BE2C (cell line): ENCODE data around the gene NEU3.
A peak's percentile ranks its signal among the peaks of the same experiment; 100 is the strongest.

Experiments
- DNase-seq: peaks from one replicate; pipeline ENCODE4 v3.0.0-alpha.2; 2020
- H3K27me3 ChIP-seq: fragments of 250-450 bp; sonication (Bioruptor Pico); 2 replicates; pipeline ENCODE4 v1.5.1; 2020; ENCODE audit warnings: mild to moderate bottlenecking
- H3K36me3 ChIP-seq: fragments of 250-450 bp; sonication (Bioruptor Pico); 2 replicates; pipeline ENCODE4 v1.5.1; 2020; ENCODE audit warnings: mild to moderate bottlenecking
- H3K4me1 ChIP-seq: fragments of 250-450 bp; sonication (Bioruptor Pico); 2 replicates; pipeline ENCODE4 v1.5.1; 2020
- H3K4me3 ChIP-seq: 2 replicates; pipeline ENCODE4 v1.5.1; 2011; ENCODE audit warnings: low read depth, low read length
- H3K9me3 ChIP-seq: fragments of 250-450 bp; sonication (Bioruptor Pico); 2 replicates; pipeline ENCODE4 v1.5.1; 2020
- CTCF ChIP-seq: IDR thresholded peaks from 2 replicates; pipeline ENCODE4 v1.5.1; 2012; ENCODE audit warnings: mild to moderate bottlenecking, low read depth, low read length

Gene NEU3

GRCh38 chr11:74949753-74950137 is 39.0 kb upstream of the NEU3 start:
- no peak for TF ChIP-seq CTCF
- Histone ChIP-seq H3K4me1 (peaks cover 3% of the 10 kb centered on the region), H3K9me3 (no peaks in the 10 kb centered on the region), H3K36me3 (peaks cover 20% of the 10 kb centered on the region), H3K4me3 (peak overlapping the region; percentile 95), H3K27me3 (no peaks in the 10 kb centered on the region)
- DNase-seq, result no peak

DNA sequence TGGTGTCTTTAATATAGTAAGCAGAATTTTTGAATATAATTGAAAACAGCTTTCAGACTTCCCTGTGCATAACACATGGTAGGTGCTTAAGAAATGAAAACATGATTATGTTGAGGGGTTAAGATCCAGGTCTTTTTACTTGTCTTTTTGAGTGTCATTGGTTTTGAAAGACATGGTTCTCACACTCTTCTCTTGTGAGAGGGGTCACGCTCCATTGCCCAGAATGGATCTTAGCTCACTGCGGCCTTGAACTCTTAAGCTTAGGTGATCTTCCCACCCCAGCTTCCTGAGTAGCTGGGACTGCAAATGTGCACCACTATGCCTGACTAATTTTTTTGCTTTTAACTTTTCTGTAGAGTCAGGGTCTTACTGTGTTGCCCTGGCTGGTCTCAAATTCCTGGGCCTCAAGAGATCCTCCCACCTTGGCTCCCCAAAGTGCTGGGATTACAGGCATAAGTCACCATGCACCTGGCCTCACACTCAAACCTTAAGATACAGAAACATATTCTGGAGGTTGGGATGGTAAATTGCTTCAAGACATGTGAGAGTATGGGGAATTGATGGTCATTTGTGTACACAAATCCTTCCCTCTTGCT is 38.3 kb upstream of the NEU3 start:
- Histone ChIP-seq H3K27me3 (no peaks in the 10 kb centered on the region), H3K36me3 (peaks cover 25% of the 10 kb centered on the region), H3K9me3 (no peaks in the 10 kb centered on the region), H3K4me1 (peaks cover 3% of the 10 kb centered on the region), H3K4me3 (peak overlapping the region; percentile 95)
- no peak for DNase-seq
- TF ChIP-seq CTCF, result no peak

DNA sequence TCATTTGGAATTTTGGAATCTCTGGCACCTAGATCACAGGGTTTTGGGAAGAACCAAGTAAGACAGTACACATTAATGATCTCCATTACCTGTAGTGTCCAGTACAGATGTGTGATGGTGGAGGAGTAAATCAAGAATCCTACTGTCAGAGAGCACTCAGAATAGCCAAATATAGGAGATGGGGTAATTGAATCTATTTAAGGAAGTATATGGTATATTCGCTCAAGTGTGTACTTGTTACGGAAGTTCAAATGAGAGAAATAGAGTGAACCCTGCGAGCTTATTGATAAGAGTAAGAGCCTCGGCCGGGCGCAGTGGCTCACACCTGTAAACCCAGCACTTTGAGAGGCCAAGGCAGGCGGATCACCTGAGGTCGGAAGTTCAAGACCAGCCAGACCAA is 37.5 kb upstream of the NEU3 start:
- no peak for TF ChIP-seq CTCF
- no peaks in the 10 kb centered on the region for H3K9me3 ChIP-seq
- peaks cover 25% of the 10 kb centered on the region for H3K36me3 ChIP-seq

GRCh38 chr11:74952752-74953151 is 36.0 kb upstream of the NEU3 start:
- no peaks in the 10 kb centered on the region for H3K9me3 ChIP-seq
- H3K4me3 ChIP-seq, result no peak overlapping the region
- H3K4me1 ChIP-seq, result peaks cover 3% of the 10 kb centered on the region
- H3K27me3 ChIP-seq, result no peaks in the 10 kb centered on the region
- DNase-seq, result no peak
- TF ChIP-seq CTCF, result no peak
- H3K36me3 ChIP-seq, result peaks cover 30% of the 10 kb centered on the region

More for the DNA sequence above, 37.5 kb upstream of the NEU3 start:
- no peaks in the 10 kb centered on the region for H3K27me3 ChIP-seq
- no peak overlapping the region for H3K4me3 ChIP-seq
- DNase-seq, result no peak
- H3K4me1 ChIP-seq, result peaks cover 3% of the 10 kb centered on the region

- DNase-seq, result no peak
- H3K27me3 ChIP-seq, result no peaks in the 10 kb centered on the region
- H3K4me1 ChIP-seq, result peaks cover 8% of the 10 kb centered on the region
- H3K4me3 ChIP-seq, result no peak overlapping the region
- TF ChIP-seq CTCF, result no peak
- H3K36me3 ChIP-seq, result peaks cover 33% of the 10 kb centered on the region
- H3K9me3 ChIP-seq, result no peaks in the 10 kb centered on the region
Observed at GRCh38 chr11:74953451-74953850, 35.3 kb upstream of the NEU3 start.

DNA sequence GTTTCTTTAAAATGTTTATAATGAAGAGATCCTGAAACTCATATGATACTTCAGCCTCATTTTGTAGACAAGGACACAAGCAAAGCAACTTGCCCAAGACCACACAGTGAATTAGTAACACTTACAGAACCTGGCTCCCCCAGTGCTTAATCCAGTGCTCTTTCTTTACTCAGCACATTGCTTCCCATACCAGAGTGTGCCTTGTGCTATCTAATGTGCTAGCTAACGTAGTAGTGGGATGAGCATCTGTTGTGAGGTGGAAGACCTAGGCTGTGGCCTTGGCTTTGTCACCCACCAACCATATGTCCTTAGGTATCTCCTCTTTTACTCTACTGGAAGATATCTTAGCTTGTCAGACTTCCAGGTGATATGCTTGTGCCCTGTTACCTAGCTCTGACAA is 34.5 kb upstream of the NEU3 start:
- H3K4me1 ChIP-seq, result peaks cover 8% of the 10 kb centered on the region
- H3K9me3 ChIP-seq, result no peaks in the 10 kb centered on the region
- DNase-seq, result no peak
- TF ChIP-seq CTCF, result no peak
- H3K4me3 ChIP-seq, result no peak overlapping the region
- no peaks in the 10 kb centered on the region for H3K27me3 ChIP-seq
- H3K36me3 ChIP-seq, result peaks cover 36% of the 10 kb centered on the region
